Osteocyte (in vitro differentiated cells): Measurements from ENCODE around the gene GCN1. TPM values are rescaled to one million over a fixed set of nuclear protein-coding genes. Genes with fewer than 3 reads are reported as not detected.

Experiments used
- DNase-seq: peaks from one replicate; pipeline ENCODE4 v3.0.0; 2021; ENCODE audit warnings: mixed read lengths; ENCODE audit not compliant: unreplicated experiment; ENCODE audit errors: extremely low spot score
- H3K27ac Mint-ChIP-seq: one replicate; pipeline ENCODE4 v1.8.0; 2021; ENCODE audit warnings: mild to moderate bottlenecking, mixed read lengths; ENCODE audit not compliant: unreplicated experiment
- H3K27me3 Mint-ChIP-seq: one replicate; pipeline ENCODE4 v1.8.0; 2021; ENCODE audit warnings: mixed read lengths; ENCODE audit not compliant: unreplicated experiment
- H3K36me3 Mint-ChIP-seq: one replicate; pipeline ENCODE4 v1.8.0; 2021; ENCODE audit warnings: mixed read lengths; ENCODE audit not compliant: unreplicated experiment
- H3K4me1 Mint-ChIP-seq: one replicate; pipeline ENCODE4 v1.8.0; 2021; ENCODE audit warnings: mixed read lengths; ENCODE audit not compliant: unreplicated experiment
- H3K4me3 Mint-ChIP-seq: one replicate; pipeline ENCODE4 v1.8.0; 2021; ENCODE audit warnings: mild to moderate bottlenecking, moderate library complexity, mixed read lengths; ENCODE audit not compliant: unreplicated experiment
- H3K9me3 Mint-ChIP-seq: one replicate; pipeline ENCODE4 v1.8.0; 2021; ENCODE audit warnings: mixed read lengths; ENCODE audit not compliant: unreplicated experiment
- CTCF ChIP-seq: fragments of 200-600 bp; sonication (generic); IDR thresholded peaks from 2 replicates; pipeline ENCODE4 v1.5.0; 2021; ENCODE audit warnings: antibody characterized with exemption, mild to moderate bottlenecking, moderate library complexity
- total RNA-seq: library from RNA; stranded (reverse); gene quantifications from 2 replicates; pipeline ENCODE4 v1.2.1, GENCODE V29; 2021

The GCN1 gene
- total RNA-seq, 1 donor from 2014 or later, result 115 TPM

GRCh38 chr12:120085920-120086645 is 108.4 kb downstream of the GCN1 start:
- H3K4me3 Mint-ChIP-seq, result peak overlapping the region; percentile 78
- DNase-seq, result no peak
- no peaks in the 10 kb centered on the region for H3K9me3 Mint-ChIP-seq
- H3K4me1 Mint-ChIP-seq, result peaks cover 15% of the 10 kb centered on the region
- H3K27ac Mint-ChIP-seq, result peak overlapping the region; percentile 91
- no peak for TF ChIP-seq CTCF
- peaks cover 5% of the 10 kb centered on the region for H3K27me3 Mint-ChIP-seq
- peaks cover under 1% of the 10 kb centered on the region for H3K36me3 Mint-ChIP-seq

GRCh38 chr12:120081641-120082040 is 112.9 kb downstream of the GCN1 start:
- no peak for TF ChIP-seq CTCF
- DNase-seq, result no peak
- no peaks in the 10 kb centered on the region for H3K36me3 Mint-ChIP-seq
- H3K27me3 Mint-ChIP-seq, result peaks cover 10% of the 10 kb centered on the region
- no peak overlapping the region for H3K4me3 Mint-ChIP-seq
- no peak overlapping the region for H3K27ac Mint-ChIP-seq
- no peaks in the 10 kb centered on the region for H3K9me3 Mint-ChIP-seq
- H3K4me1 Mint-ChIP-seq, result peaks cover 5% of the 10 kb centered on the region

- no peak for DNase-seq
- H3K27me3 Mint-ChIP-seq, result peaks cover 8% of the 10 kb centered on the region
- H3K4me3 Mint-ChIP-seq, result no peak overlapping the region
Measured at GRCh38 chr12:120079411-120080400, 114.8 kb downstream of the GCN1 start.

GRCh38 chr12:120078868-120079267 is 115.6 kb downstream of the GCN1 start:
- Mint-ChIP-seq H3K36me3 (no peaks in the 10 kb centered on the region), H3K27ac (no peak overlapping the region), H3K4me3 (no peak overlapping the region), H3K4me1 (no peaks in the 10 kb centered on the region), H3K27me3 (peaks cover 8% of the 10 kb centered on the region), H3K9me3 (no peaks in the 10 kb centered on the region)
- no peak for TF ChIP-seq CTCF
- DNase-seq, result no peak

More at GRCh38 chr12:120079411-120080400, 114.8 kb downstream of the GCN1 start:
- TF ChIP-seq CTCF, result no peak
- Mint-ChIP-seq H3K9me3 (no peaks in the 10 kb centered on the region), H3K36me3 (no peaks in the 10 kb centered on the region), H3K27ac (no peak overlapping the region), H3K4me1 (no peaks in the 10 kb centered on the region)

GRCh38 chr12:120077260-120077659 is 117.3 kb downstream of the GCN1 start:
- Mint-ChIP-seq H3K27me3 (peaks cover 12% of the 10 kb centered on the region), H3K36me3 (no peaks in the 10 kb centered on the region), H3K4me3 (no peak overlapping the region), H3K9me3 (no peaks in the 10 kb centered on the region), H3K27ac (no peak overlapping the region), H3K4me1 (no peaks in the 10 kb centered on the region)
- DNase-seq, result no peak
- TF ChIP-seq CTCF, result no peak
